Right cardiac atrium (tissue), 5 donors: ENCODE measurements around the gene RPE65. TPM values are rescaled to one million over a fixed set of nuclear protein-coding genes. Genes with fewer than 3 reads are reported as not detected.
"Not testable (repeated sequence)": the region's sequence is repeated elsewhere in the genome, so short reads cannot be mapped to it uniquely, and the experiment has no call there.

Experiments
- ATAC-seq, 2 donors: fragments of 200-7000 bp; cut with Tn5 transposase; one replicate each; pipeline versions ENCODE4 v1.8.0 to v1.9.1; 2020; ENCODE audit warnings: moderate library complexity in 2 of 2, mild to moderate bottlenecking in 1 of 2
- DNase-seq, 3 donors: peaks; one replicate each; pipeline ENCODE4 v3.0.0-alpha.2; 2020
- H3K27ac ChIP-seq: one replicate; pipeline ENCODE4 v1.5.1; 2013; ENCODE audit warnings: mild to moderate bottlenecking, low read length, control low read depth, moderate library complexity
- H3K27me3 ChIP-seq: one replicate; pipeline ENCODE4 v1.6.1; 2013; ENCODE audit not compliant: control insufficient read depth, insufficient read depth
- H3K4me1 ChIP-seq: one replicate; pipeline ENCODE4 v1.6.1; 2013; ENCODE audit warnings: low read length; ENCODE audit not compliant: control insufficient read depth, insufficient read depth
- H3K4me3 ChIP-seq: one replicate; pipeline ENCODE4 v1.5.1; 2013; ENCODE audit warnings: low read length, control low read depth
- H3K9me3 ChIP-seq: one replicate; pipeline ENCODE4 v1.6.1; 2013; ENCODE audit warnings: low read length; ENCODE audit not compliant: control insufficient read depth
- WGBS: extraction: QIAGEN DNeasy Blood & Tissue Kit; methylation state at CpG from one replicate; pipeline ENCODE4 v1.1.7; 2013; 5-methylcytosine and 5-hydroxymethylcytosine counted together
- intact Hi-C, 4 donors: fragments of 100-400 bp; cut with DNase I; formaldehyde crosslinking; loops; one replicate each; pipeline versions ENCODE4 v1.11.0 to v1.14.0; 2022 to 2023
- long read RNA-seq, 4 donors: library from polyadenylated mRNA; unstranded; transcript quantifications; one replicate each; pipeline ENCODE4 v2.0.0, GENCODE V29; 2020 to 2021
- polyA plus RNA-seq: library from polyadenylated mRNA; stranded (reverse); fragments of 200-250 nt; gene quantifications from one replicate; pipeline ENCODE4 v1.2.3, GENCODE V29; 2013
- total RNA-seq, 4 donors: library from RNA; stranded (reverse); fragmentation: NEBNext Ultra II Directional; extraction: Animal tissue kit (Norgen Biotek cat#: 25700); gene quantifications; one replicate each; pipeline ENCODE4 v1.2.1, GENCODE V29; 2021
- donor health status: healthy with polysubstance abuse.
- donor health status: DM: no; HTN: yes; CAD: no.
- donor health status: DM: no; HTN: no; CAD: no.
- donor health status: DM: no; HTN: yes; CAD: no; lungs with severe emphysema.
- donor health status: DM: yes; HTN: yes; CAD: no.

RPE65 gene
- total RNA-seq (not detected), polyA plus RNA-seq (0.07 TPM)
- long read RNA-seq, donor 1 = 0 reads
- long read RNA-seq, donor 2 = 0 reads
- long read RNA-seq, donor 3 = 0 reads
- long read RNA-seq, donor 4 = 0 reads

GRCh38 chr1:68449901-68450300 is at the start of gene RPE65:
Gene RPE65, minus strand, starts transcription at chr1:68449954. Its CDS starts 49 bp downstream, at chr1:68449905.
- Histone ChIP-seq H3K27me3 (no peaks in the 10 kb centered on the region), H3K4me1 (no peaks in the 10 kb centered on the region), H3K27ac (no peak within 1 kb of the TSS), H3K4me3 (no peak within 1 kb of the TSS), H3K9me3 (no peaks in the 10 kb centered on the region)
- ATAC-seq = no peak
- no peak for DNase-seq
- intact Hi-C loops = no loop called here
- WGBS = 28% methylated on average over 1 of the region's 1 CpG

GRCh38 chr1:68497358-68497698 is 47.6 kb upstream of the RPE65 start:
- Histone ChIP-seq H3K4me1 (no peaks in the 10 kb centered on the region), H3K27ac (no peak overlapping the region), H3K4me3 (peak overlapping the region; percentile 38), H3K27me3 (no peaks in the 10 kb centered on the region), H3K9me3 (no peaks in the 10 kb centered on the region)
- WGBS = 10% methylated on average over 3 of the region's 3 CpGs
- intact Hi-C loops = no loop called here
- DNase-seq = no peak
- ATAC-seq = peak in 1 of 2 donors; percentile 24

- Histone ChIP-seq H3K27me3 (no peaks in the 10 kb centered on the region), H3K4me1 (no peaks in the 10 kb centered on the region), H3K4me3 (peak within 1 kb of the TSS; percentile 63), H3K27ac (no peak within 1 kb of the TSS), H3K9me3 (no peaks in the 10 kb centered on the region)
- 3% methylated on average over 64 of the region's 64 CpGs for WGBS
- ATAC-seq = peak; percentile 100
- peak; percentile 96 to 99 (median 98) for DNase-seq
- intact Hi-C loops = no loop called here
These were observed 47.1 kb upstream of the RPE65 start, which contains the start of gene DEPDC1 for GRCh38 chr1:68496680-68497357. Gene DEPDC1, minus strand, starts transcription at chr1:68497082. Its CDS starts 83 bp downstream, at chr1:68496999.

GRCh38 chr1:68495968-68496679 is 46.4 kb upstream of the RPE65 start:
- ATAC-seq = no peak
- intact Hi-C loops = no loop called here
- H3K27me3 ChIP-seq = no peaks in the 10 kb centered on the region
- no peak overlapping the region for H3K27ac ChIP-seq
- DNase-seq = no peak
- 8% methylated on average over 21 of the region's 21 CpGs for WGBS
- H3K4me3 ChIP-seq = peak overlapping the region; percentile 63
- no peaks in the 10 kb centered on the region for H3K9me3 ChIP-seq
- H3K4me1 ChIP-seq = no peaks in the 10 kb centered on the region

GRCh38 chr1:68495532-68495931 is 45.8 kb upstream of the RPE65 start:
- ATAC-seq (no peak), DNase-seq (no peak)
- Histone ChIP-seq H3K4me1 (no peaks in the 10 kb centered on the region), H3K4me3 (no peak overlapping the region), H3K9me3 (no peaks in the 10 kb centered on the region), H3K27me3 (no peaks in the 10 kb centered on the region), H3K27ac (no peak overlapping the region)
- 78% methylated on average over 3 of the region's 3 CpGs for WGBS
- intact Hi-C loops = no loop called here

GRCh38 chr1:68493193-68493592 is 43.4 kb upstream of the RPE65 start:
- no peaks in the 10 kb centered on the region for H3K27me3 ChIP-seq
- H3K9me3 ChIP-seq = no peaks in the 10 kb centered on the region
- intact Hi-C loops = no loop called here
- H3K27ac ChIP-seq = no peak overlapping the region
- ATAC-seq = no peak
- WGBS = 90% methylated on average over 2 of the region's 2 CpGs
- no peaks in the 10 kb centered on the region for H3K4me1 ChIP-seq
- no peak overlapping the region for H3K4me3 ChIP-seq
- no peak for DNase-seq

GRCh38 chr1:68492255-68492654 is 42.5 kb upstream of the RPE65 start:
- H3K4me3 ChIP-seq, intact Hi-C loops, H3K27ac ChIP-seq, DNase-seq, H3K4me1 ChIP-seq, ATAC-seq, H3K9me3 ChIP-seq, H3K27me3 ChIP-seq: not testable (repeated sequence)
- 98% methylated on average over 6 of the region's 6 CpGs for WGBS

- no peak for ATAC-seq
- Histone ChIP-seq H3K9me3 (no peaks in the 10 kb centered on the region), H3K27me3 (no peaks in the 10 kb centered on the region), H3K4me3 (no peak overlapping the region), H3K27ac (no peak overlapping the region), H3K4me1 (no peaks in the 10 kb centered on the region)
- intact Hi-C loops = no loop called here
- no peak for DNase-seq
- WGBS = 97% methylated on average over 2 of the region's 2 CpGs
These were observed 40.4 kb upstream of the RPE65 start for GRCh38 chr1:68490046-68490651.

GRCh38 chr1:68485431-68486022 is 35.8 kb upstream of the RPE65 start:
- 50% methylated on average over 3 of the region's 3 CpGs for WGBS
- H3K4me3 ChIP-seq = no peak overlapping the region
- H3K27ac ChIP-seq = no peak overlapping the region
- no peaks in the 10 kb centered on the region for H3K27me3 ChIP-seq
- DNase-seq = no peak
- intact Hi-C loops = no loop called here
- no peaks in the 10 kb centered on the region for H3K4me1 ChIP-seq
- no peaks in the 10 kb centered on the region for H3K9me3 ChIP-seq
- ATAC-seq = no peak

GRCh38 chr1:68484618-68485017 is 34.9 kb upstream of the RPE65 start:
- intact Hi-C loops = no loop called here
- 99% methylated on average over 1 of the region's 1 CpG for WGBS

GRCh38 chr1:68481041-68481440 is 31.3 kb upstream of the RPE65 start:
- no peak overlapping the region for H3K27ac ChIP-seq
- intact Hi-C loops = no loop called here

More at GRCh38 chr1:68484618-68485017, 34.9 kb upstream of the RPE65 start:
- Histone ChIP-seq H3K27ac (no peak overlapping the region), H3K4me1 (no peaks in the 10 kb centered on the region), H3K27me3 (no peaks in the 10 kb centered on the region), H3K9me3 (no peaks in the 10 kb centered on the region), H3K4me3 (no peak overlapping the region)
- DNase-seq = no peak
- ATAC-seq = no peak

More at GRCh38 chr1:68481041-68481440, 31.3 kb upstream of the RPE65 start:
- no peak overlapping the region for H3K4me3 ChIP-seq
- no peaks in the 10 kb centered on the region for H3K9me3 ChIP-seq
- no peaks in the 10 kb centered on the region for H3K27me3 ChIP-seq
- WGBS = 92% methylated on average over 3 of the region's 3 CpGs
- DNase-seq (no peak), ATAC-seq (no peak)
- H3K4me1 ChIP-seq = no peaks in the 10 kb centered on the region
